ENCODE results near the gene RNF220.
A peak's percentile ranks its signal among the peaks of the same experiment; 100 is the strongest.
"Not testable (repeated sequence)": the region's sequence is repeated elsewhere in the genome, so short reads cannot be mapped to it uniquely, and the experiment has no call there.

Gene RNF220

GRCh38 chr1:44554706-44555105, 149.7 kb downstream of the RNF220 start:
- Mint-ChIP-seq H3K27me3 (no peaks in the 10 kb centered on the region), H3K27ac (no peak overlapping the region), H3K9me3 (no peaks in the 10 kb centered on the region), H3K4me3 (no peak overlapping the region), H3K4me1 (no peaks in the 10 kb centered on the region)
- no peak for DNase-seq
- ATAC-seq: no peak

GRCh38 chr1:44557778-44558177, 152.7 kb downstream of the RNF220 start:
- Mint-ChIP-seq H3K27me3 (no peaks in the 10 kb centered on the region), H3K27ac (no peak overlapping the region), H3K4me3 (no peak overlapping the region), H3K4me1 (no peaks in the 10 kb centered on the region), H3K9me3 (no peaks in the 10 kb centered on the region)
- ATAC-seq (no peak), DNase-seq (no peak)

- Mint-ChIP-seq H3K4me3 (no peak overlapping the region), H3K27ac (no peak overlapping the region), H3K4me1 (no peaks in the 10 kb centered on the region), H3K9me3 (no peaks in the 10 kb centered on the region), H3K27me3 (no peaks in the 10 kb centered on the region)
- ATAC-seq: no peak
- DNase-seq: no peak
Observed at GRCh38 chr1:44558883-44559282, 153.8 kb downstream of the RNF220 start.

GRCh38 chr1:44559330-44559729, 154.3 kb downstream of the RNF220 start:
- no peak for ATAC-seq
- DNase-seq: no peak
- Mint-ChIP-seq H3K4me1 (no peaks in the 10 kb centered on the region), H3K27me3 (no peaks in the 10 kb centered on the region), H3K4me3 (no peak overlapping the region), H3K27ac (no peak overlapping the region), H3K9me3 (no peaks in the 10 kb centered on the region)

GRCh38 chr1:44559913-44560312, 154.9 kb downstream of the RNF220 start:
- Mint-ChIP-seq H3K4me3 (no peak overlapping the region), H3K9me3 (no peaks in the 10 kb centered on the region), H3K27me3 (no peaks in the 10 kb centered on the region), H3K4me1 (no peaks in the 10 kb centered on the region), H3K27ac (no peak overlapping the region)
- DNase-seq (no peak), ATAC-seq (no peak)

- ATAC-seq, H3K4me1 Mint-ChIP-seq, H3K4me3 Mint-ChIP-seq, H3K9me3 Mint-ChIP-seq, H3K27me3 Mint-ChIP-seq, H3K27ac Mint-ChIP-seq, DNase-seq: not testable (repeated sequence)
Observed at GRCh38 chr1:44560696-44561095, 155.6 kb downstream of the RNF220 start.

GRCh38 chr1:44565259-44565750, 160.2 kb downstream of the RNF220 start:
- no peaks in the 10 kb centered on the region for H3K9me3 Mint-ChIP-seq
- H3K27ac Mint-ChIP-seq: no peak overlapping the region
- no peaks in the 10 kb centered on the region for H3K4me1 Mint-ChIP-seq
- ATAC-seq (no peak), DNase-seq (no peak)
- peaks cover 9% of the 10 kb centered on the region for H3K27me3 Mint-ChIP-seq
- H3K4me3 Mint-ChIP-seq: no peak overlapping the region

- no peak overlapping the region for H3K4me3 Mint-ChIP-seq
- ATAC-seq (no peak), DNase-seq (no peak)
- peaks cover 9% of the 10 kb centered on the region for H3K27me3 Mint-ChIP-seq
- no peaks in the 10 kb centered on the region for H3K9me3 Mint-ChIP-seq
- no peak overlapping the region for H3K27ac Mint-ChIP-seq
- no peaks in the 10 kb centered on the region for H3K4me1 Mint-ChIP-seq
Observed at GRCh38 chr1:44565833-44566232, 160.8 kb downstream of the RNF220 start.

GRCh38 chr1:44566281-44567046, 161.4 kb downstream of the RNF220 start:
- ATAC-seq (no peak), DNase-seq (no peak)
- Mint-ChIP-seq H3K27ac (no peak overlapping the region), H3K4me3 (no peak overlapping the region), H3K27me3 (peaks cover 9% of the 10 kb centered on the region), H3K4me1 (no peaks in the 10 kb centered on the region), H3K9me3 (no peaks in the 10 kb centered on the region)

- no peak overlapping the region for H3K4me3 Mint-ChIP-seq
- peak overlapping the region in 1 of 2 donors; percentile 23 for H3K27ac Mint-ChIP-seq
- DNase-seq (no peak), ATAC-seq (no peak)
- no peaks in the 10 kb centered on the region for H3K9me3 Mint-ChIP-seq
- peaks cover 9% of the 10 kb centered on the region for H3K27me3 Mint-ChIP-seq
- H3K4me1 Mint-ChIP-seq: no peaks in the 10 kb centered on the region
Observed at GRCh38 chr1:44568128-44568900, 163.3 kb downstream of the RNF220 start.

GRCh38 chr1:44569491-44569890, 164.4 kb downstream of the RNF220 start:
- Mint-ChIP-seq H3K4me1 (no peaks in the 10 kb centered on the region), H3K27me3 (peaks cover 9% of the 10 kb centered on the region), H3K9me3 (no peaks in the 10 kb centered on the region), H3K27ac (no peak overlapping the region), H3K4me3 (no peak overlapping the region)
- ATAC-seq: no peak
- no peak for DNase-seq

- Mint-ChIP-seq H3K27me3 (peaks cover 9% of the 10 kb centered on the region), H3K9me3 (no peaks in the 10 kb centered on the region), H3K4me1 (no peaks in the 10 kb centered on the region), H3K27ac (no peak overlapping the region), H3K4me3 (no peak overlapping the region)
- DNase-seq (no peak), ATAC-seq (peak; percentile 73)
Observed at GRCh38 chr1:44571712-44572571, 166.9 kb downstream of the RNF220 start.

- DNase-seq (no peak), ATAC-seq (no peak)
- Mint-ChIP-seq H3K9me3 (no peaks in the 10 kb centered on the region), H3K4me3 (no peak overlapping the region), H3K27me3 (peaks cover 9% of the 10 kb centered on the region), H3K4me1 (no peaks in the 10 kb centered on the region), H3K27ac (no peak overlapping the region)
Observed at GRCh38 chr1:44572572-44572879, 167.5 kb downstream of the RNF220 start.

- Mint-ChIP-seq H3K4me1 (no peaks in the 10 kb centered on the region), H3K9me3 (no peaks in the 10 kb centered on the region), H3K4me3 (no peak overlapping the region), H3K27me3 (no peaks in the 10 kb centered on the region), H3K27ac (no peak overlapping the region)
- no peak for DNase-seq
- no peak for ATAC-seq
Observed at GRCh38 chr1:44575396-44575795, 170.3 kb downstream of the RNF220 start.

- ATAC-seq: no peak
- no peaks in the 10 kb centered on the region for H3K9me3 Mint-ChIP-seq
- H3K27me3 Mint-ChIP-seq: no peaks in the 10 kb centered on the region
- DNase-seq: no peak
- no peak overlapping the region for H3K27ac Mint-ChIP-seq
- no peaks in the 10 kb centered on the region for H3K4me1 Mint-ChIP-seq
- no peak overlapping the region for H3K4me3 Mint-ChIP-seq
Observed at GRCh38 chr1:44576456-44577150, 171.5 kb downstream of the RNF220 start.

All from stimulated activated naive CD8-positive, alpha-beta T cell treated with anti-CD3 and anti-CD28 coated beads, Interleukin-15, amount 100 ng/mL, for 72 hours (primary cell).